ENCODE data around the gene PHACTR3.

Gene PHACTR3

GRCh38 chr20:59585714-59586409 is 18.5 kb upstream of the PHACTR3 start:
- no peak for DNase-seq (ENCODE audit: low spot score)
- H3K27ac ChIP-seq, result no peak overlapping the region
- H3K4me3 ChIP-seq, result no peak overlapping the region
- TF ChIP-seq, protein P1, sequence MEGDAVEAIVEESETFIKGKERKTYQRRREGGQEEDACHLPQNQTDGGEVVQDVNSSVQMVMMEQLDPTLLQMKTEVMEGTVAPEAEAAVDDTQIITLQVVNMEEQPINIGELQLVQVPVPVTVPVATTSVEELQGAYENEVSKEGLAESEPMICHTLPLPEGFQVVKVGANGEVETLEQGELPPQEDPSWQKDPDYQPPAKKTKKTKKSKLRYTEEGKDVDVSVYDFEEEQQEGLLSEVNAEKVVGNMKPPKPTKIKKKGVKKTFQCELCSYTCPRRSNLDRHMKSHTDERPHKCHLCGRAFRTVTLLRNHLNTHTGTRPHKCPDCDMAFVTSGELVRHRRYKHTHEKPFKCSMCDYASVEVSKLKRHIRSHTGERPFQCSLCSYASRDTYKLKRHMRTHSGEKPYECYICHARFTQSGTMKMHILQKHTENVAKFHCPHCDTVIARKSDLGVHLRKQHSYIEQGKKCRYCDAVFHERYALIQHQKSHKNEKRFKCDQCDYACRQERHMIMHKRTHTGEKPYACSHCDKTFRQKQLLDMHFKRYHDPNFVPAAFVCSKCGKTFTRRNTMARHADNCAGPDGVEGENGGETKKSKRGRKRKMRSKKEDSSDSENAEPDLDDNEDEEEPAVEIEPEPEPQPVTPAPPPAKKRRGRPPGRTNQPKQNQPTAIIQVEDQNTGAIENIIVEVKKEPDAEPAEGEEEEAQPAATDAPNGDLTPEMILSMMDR (IDR thresholded peaks at IDR 0.05), result no peak

GRCh38 chr20:59586613-59587012 is 17.7 kb upstream of the PHACTR3 start:
- no peak overlapping the region for H3K4me3 ChIP-seq
- DNase-seq (ENCODE audit: low spot score), result no peak
- TF ChIP-seq, protein P1 (IDR thresholded peaks at IDR 0.05), result no peak
- H3K27ac ChIP-seq, result no peak overlapping the region

DNA sequence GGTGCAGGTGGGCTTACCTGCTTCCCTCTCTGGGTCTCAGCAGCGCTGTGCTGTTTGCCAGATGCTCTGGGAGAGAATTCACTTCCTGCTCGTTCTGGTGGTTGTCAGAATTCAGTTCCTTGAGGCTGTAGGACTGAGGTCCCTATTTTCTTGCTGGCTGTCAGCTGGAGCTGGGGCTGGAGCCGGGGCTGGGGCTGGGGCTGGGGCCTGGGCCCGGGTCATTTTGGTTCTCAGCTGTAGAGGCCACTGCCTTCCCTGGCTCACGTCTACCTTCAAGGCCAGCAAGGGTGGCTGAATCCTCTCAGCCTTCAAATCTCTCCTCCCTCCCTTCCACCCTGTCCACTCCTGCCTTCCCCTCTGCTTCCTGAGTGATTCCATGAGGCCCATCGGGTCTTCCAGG is 16.8 kb upstream of the PHACTR3 start:
- no peak for DNase-seq (ENCODE audit: low spot score)
- Histone ChIP-seq H3K27ac (no peak overlapping the region), H3K4me3 (no peak overlapping the region)
- TF ChIP-seq, protein P1 (IDR thresholded peaks at IDR 0.05), result no peak

DNA sequence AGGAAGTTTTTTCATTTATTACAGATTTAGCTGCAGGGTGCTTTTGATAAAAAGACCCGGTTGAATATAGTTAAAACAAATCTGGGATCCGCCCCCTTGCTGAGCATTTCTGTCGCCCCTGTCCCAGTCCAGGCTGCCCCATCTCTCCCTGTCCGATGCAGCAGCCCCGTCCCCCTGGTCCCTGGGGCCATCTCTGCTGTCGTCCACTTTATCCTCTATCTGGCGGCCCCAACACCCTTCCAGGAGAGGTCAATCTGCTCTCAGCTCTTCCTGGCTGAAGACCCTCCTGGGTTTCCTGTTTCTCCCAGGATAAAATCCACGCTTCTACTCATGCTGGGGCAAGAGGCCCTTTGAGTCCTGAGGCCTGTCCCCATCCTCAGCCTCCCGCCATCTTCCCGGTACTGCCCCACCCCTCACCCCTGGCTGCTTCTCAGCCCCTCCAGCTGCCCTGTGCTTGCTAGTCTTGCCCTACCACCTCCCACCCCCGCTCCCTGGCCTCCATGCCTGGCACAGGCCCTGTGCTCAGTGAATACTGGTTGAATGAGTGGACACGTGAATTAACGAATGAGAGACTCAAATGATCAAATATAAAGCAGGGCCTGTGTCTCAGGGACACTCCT is 16.0 kb upstream of the PHACTR3 start:
- DNase-seq (ENCODE audit: low spot score), result no peak
- H3K27ac ChIP-seq, result no peak overlapping the region

DNA sequence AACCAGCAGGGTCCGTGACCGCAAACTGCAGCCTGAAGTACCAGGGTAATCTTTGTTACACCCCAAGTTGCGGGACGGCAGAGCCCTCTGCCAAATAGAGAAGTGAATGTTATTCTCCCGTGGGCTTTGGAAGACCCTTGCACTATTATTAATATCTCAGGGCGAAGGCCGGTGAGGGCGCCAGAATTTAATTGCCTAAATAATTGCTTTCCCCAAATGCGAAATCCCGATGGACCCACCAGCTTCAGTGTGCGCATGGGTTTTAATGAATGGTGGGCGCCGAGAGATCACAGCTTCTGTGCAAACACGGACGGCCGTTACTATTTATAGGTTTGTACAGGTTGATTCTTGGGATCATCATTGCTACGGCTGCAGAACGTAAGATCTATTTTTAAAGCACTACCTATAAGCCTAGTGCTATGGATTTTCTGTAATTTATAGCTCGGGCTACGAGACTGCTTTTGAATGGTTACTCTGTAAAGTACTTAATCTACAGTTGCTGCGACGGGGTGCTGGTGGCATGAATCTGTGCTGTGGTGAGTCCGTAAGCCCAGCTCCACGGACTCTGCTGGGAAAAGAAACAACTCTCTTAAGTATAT is 15.2 kb upstream of the PHACTR3 start:
- H3K4me3 ChIP-seq, result no peak overlapping the region
- H3K27ac ChIP-seq, result no peak overlapping the region
- TF ChIP-seq, protein P1 (IDR thresholded peaks at IDR 0.05), result no peak
- DNase-seq (ENCODE audit: low spot score), result no peak

More for the DNA sequence above, 16.0 kb upstream of the PHACTR3 start:
- TF ChIP-seq, protein P1 (IDR thresholded peaks at IDR 0.05), result no peak
- no peak overlapping the region for H3K4me3 ChIP-seq

GRCh38 chr20:59591061-59591460 is 13.3 kb upstream of the PHACTR3 start:
- no peak overlapping the region for H3K27ac ChIP-seq
- TF ChIP-seq, protein P1 (IDR thresholded peaks at IDR 0.05), result no peak
- no peak for DNase-seq (ENCODE audit: low spot score)
- H3K4me3 ChIP-seq, result no peak overlapping the region

All from coronary artery (tissue), 2 donors.